Subcutaneous adipose tissue (tissue), 4 donors: ENCODE measurements around the gene TTLL9. TPM values are rescaled to one million over a fixed set of nuclear protein-coding genes. Genes with fewer than 3 reads are reported as not detected.

Source experiments
- CTCF ChIP-seq: fragments of 450-650 bp; IDR thresholded peaks from one replicate; pipeline ENCODE4 v1.5.1; 2016; ENCODE audit warnings: low read depth, mild to moderate bottlenecking, control low read depth, antibody characterized with exemption, moderate library complexity
- total RNA-seq, 4 donors: library from RNA; depleted of rRNA; stranded (reverse); fragments of >200 nt; gene quantifications; one replicate each; pipeline ENCODE4 v1.1.0, GENCODE V29; 2016

Gene TTLL9
- total RNA-seq, 4 donors from 2014 or later, result 0.38 to 0.66 (median 0.51) TPM; not detected in 1

- no peak for TF ChIP-seq CTCF
Measured at GRCh38 chr20:31844737-31845299, 25.6 kb upstream of the TTLL9 start.

DNA sequence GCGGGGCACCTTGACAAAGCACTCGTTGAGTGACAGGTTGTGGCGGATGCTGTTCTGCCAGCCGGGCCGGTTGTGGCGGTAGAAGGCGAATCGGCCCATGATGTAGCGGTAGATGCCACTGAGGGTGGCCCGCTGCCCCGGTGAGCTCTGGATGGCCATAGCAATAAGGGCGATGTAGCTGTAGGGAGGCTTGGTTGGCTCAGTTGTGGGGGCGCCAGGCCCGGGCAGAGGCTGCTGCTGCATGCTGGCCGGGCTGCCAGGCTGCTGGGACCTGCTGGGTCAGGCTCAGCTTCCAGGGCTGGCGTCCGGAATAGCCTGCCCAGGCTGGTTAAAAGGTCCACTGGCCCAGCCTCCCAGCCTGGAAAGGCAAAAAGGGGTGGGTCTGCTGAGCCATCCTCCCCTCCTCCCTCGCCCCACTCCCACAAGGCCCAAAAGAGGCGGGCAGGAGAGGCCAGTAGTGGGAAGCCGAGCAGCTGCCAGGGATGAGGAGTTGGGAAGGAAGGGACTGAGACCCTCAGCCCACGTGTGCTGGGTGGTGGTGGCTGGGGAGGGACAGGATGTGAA, 25.1 kb upstream of the TTLL9 start, which contains the start of gene FOXS1:
TSS of gene FOXS1 (minus strand) at position 305 of the 564 bp plus-strand sequence. CDS start at position 243, 62 bp downstream.
- no peak for TF ChIP-seq CTCF

- TF ChIP-seq CTCF, result no peak
Measured at GRCh38 chr20:31846793-31847138, 23.7 kb upstream of the TTLL9 start.

DNA sequence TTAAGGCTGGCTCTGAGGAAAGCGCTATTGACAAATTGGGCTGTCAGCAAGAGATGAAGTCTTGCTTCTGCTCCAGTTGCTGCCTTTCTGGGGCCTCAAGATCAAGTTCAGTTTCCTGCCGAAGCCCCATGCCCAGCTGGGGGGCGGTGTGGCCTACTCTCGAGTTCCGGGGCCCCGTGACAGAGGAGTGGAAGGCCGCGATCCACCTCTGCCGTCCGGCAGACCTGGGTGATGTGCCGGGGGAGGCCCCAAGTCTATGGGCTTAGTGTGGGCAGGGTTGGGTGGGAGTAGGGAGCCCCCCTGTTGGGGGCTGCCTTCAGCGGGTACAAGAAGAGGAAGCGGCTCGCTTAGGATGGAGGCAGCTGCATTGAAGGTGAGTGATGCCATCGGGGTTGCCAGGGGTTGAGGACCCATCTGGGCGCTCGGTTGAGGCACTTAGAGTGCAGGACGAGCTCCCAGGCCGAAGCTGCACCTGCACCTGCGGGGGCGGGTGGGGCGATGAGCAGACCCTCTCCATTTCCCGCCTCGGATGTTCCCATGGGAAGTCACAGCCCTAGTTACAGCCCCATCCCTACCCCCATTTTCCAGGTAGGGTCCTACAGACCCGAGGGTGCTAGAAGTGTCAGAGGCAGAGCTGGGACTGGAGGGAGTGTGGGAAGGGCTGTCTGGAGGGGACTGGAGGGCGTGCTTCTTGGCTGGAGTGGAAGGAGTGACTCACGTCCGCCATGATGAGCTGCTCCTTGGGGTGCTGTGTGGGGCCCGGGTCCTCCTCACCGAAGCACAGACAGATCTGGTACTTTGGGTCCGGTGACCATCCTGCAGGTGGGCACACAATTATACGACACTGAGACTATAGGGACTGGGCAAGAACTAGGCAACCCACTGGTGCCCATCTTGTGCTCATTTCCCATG, 22.1 kb upstream of the TTLL9 start:
- no peak for TF ChIP-seq CTCF

DNA sequence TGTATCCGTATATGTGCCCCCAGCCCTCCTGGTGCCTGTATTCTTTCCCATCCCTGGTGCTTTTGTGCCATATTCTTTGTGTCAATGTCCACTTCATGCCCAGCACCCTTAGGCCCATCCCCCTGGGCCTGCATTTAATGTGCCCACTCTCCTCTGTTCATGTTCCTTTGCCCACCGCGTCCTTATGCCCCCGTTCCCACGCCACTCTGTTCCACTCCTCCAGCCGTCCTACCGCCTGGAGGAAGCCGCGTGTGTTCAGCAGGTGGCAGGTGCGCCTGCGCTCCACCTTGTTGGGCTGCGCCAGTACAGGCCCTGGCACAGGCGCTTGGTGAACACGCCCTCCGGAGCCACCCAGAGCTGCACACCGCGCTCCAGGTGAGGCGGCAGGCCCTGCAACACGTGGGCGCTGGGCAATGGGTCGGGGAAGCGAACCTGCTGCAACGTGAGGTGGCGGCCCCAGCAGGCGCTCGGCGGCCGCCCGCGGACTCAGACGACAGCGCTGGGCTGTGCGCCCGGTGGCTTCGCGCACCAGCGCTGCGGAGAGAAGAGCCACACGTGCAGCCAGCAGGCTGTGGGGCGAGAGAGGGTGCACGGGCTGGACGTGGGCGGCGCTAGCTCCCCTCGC, 21.0 kb upstream of the TTLL9 start:
- TF ChIP-seq CTCF, result no peak

DNA sequence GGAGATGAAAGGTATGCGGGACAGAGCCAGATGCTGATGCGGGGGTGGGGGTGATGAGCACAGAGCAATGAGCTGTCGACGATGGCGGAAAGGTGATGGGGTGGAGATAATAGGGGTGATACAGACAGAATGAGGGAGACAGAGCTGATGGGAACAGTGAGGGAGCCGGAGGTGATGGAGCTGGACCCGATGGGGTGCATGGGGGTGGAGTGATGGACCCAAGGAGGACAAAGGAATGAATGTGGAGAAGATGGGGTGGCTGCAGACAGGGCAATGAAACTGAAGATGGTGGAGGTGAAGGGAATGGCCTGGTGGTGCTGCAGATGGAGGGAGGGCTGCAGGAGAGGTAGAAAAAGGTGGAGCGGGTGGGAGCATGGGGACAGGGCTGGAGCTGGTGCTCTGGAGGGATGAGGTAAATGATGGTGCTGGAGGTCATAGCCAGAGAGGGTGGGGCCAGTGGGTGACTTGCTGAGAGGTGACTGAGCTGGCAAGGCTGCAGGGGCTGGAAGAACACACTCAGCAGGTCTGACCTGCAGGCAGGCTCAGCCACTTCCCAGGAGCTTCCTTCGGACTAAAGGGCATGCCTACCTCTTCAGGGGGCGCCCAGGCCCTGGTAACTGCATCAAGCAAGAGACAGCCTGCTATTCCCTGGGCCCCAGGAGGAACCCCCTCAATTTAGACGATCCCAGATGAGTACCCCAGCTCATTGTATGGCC, 19.0 kb upstream of the TTLL9 start:
- no peak for TF ChIP-seq CTCF
